Lower leg skin (tissue), 4 donors: ENCODE measurements around the gene SEC11C. TPM values are rescaled to one million over a fixed set of nuclear protein-coding genes. Genes with fewer than 3 reads are reported as not detected.
A peak's percentile ranks its signal among the peaks of the same experiment; 100 is the strongest.

Experiments
- DNase-seq, 2 donors: peaks; one replicate each; pipeline ENCODE4 v3.0.0-alpha.2; 2019; ENCODE audit warnings: low spot score in 2 of 2
- H3K4me3 ChIP-seq: fragments of 200-600 bp; sonication (generic); 2 replicates; pipeline ENCODE4 v1.5.1; 2017; ENCODE audit warnings: mild to moderate bottlenecking, low read depth; ENCODE audit not compliant: poor library complexity, severe bottlenecking
- CTCF ChIP-seq, 3 donors: fragments of 450-650 bp; IDR thresholded peaks; one replicate each; pipeline ENCODE4 v1.5.1; 2016; ENCODE audit warnings: antibody characterized with exemption in 3 of 3, mild to moderate bottlenecking in 3 of 3, moderate library complexity in 2 of 3
- POLR2A ChIP-seq, 2 donors: fragments of 450-650 bp; IDR thresholded peaks; one replicate each; pipeline ENCODE4 v1.6.1; 2016 to 2017; ENCODE audit warnings: antibody characterized with exemption in 2 of 2, mild to moderate bottlenecking in 1 of 2, moderate library complexity in 1 of 2
- WGBS, 2 donors: methylation state at CpG; one replicate each; pipeline ENCODE4 v1.1.5; 2018; 5-methylcytosine and 5-hydroxymethylcytosine counted together
- intact Hi-C: fragments of 100-400 bp; cut with DNase I; formaldehyde crosslinking; loops from one replicate; pipeline ENCODE4 v1.15.0; 2023; ENCODE audit warnings: low total_unique reads
- total RNA-seq, 4 donors: library from RNA; depleted of rRNA; stranded (reverse); fragments of >200 nt; gene quantifications; one replicate each; pipeline ENCODE4 v1.1.0, GENCODE V29; 2016

Gene SEC11C
- total RNA-seq, 4 donors from 2014 or later = 19.5 to 46.9 (median 28.6) TPM

- H3K4me3 ChIP-seq = no peak overlapping the region
- no peak for DNase-seq
- TF ChIP-seq CTCF (IDR thresholded peaks at IDR 0.05) = no peak
- no peak for TF ChIP-seq POLR2A (IDR thresholded peaks at IDR 0.05)
- intact Hi-C loops = no loop called here
- 66 to 70% methylated on average over 6 of the region's 6 CpGs for WGBS, 2 donors
Measured at GRCh38 chr18:59127047-59127446, 12.6 kb upstream of the SEC11C start.

GRCh38 chr18:59129951-59130703 is 9.6 kb upstream of the SEC11C start:
- no peak for TF ChIP-seq POLR2A (IDR thresholded peaks at IDR 0.05)
- no peak for TF ChIP-seq CTCF (IDR thresholded peaks at IDR 0.05)
- DNase-seq = no peak
- intact Hi-C loops = no loop called here
- no peak overlapping the region for H3K4me3 ChIP-seq
- 72 to 85% methylated on average over 4 of the region's 4 CpGs for WGBS, 2 donors

- WGBS, 2 donors = 71 to 79% methylated on average over 5 of the region's 5 CpGs
- TF ChIP-seq CTCF (IDR thresholded peaks at IDR 0.05) (no peak), POLR2A (IDR thresholded peaks at IDR 0.05) (no peak)
- intact Hi-C loops = no loop called here
- H3K4me3 ChIP-seq = no peak overlapping the region
- no peak for DNase-seq
Measured at GRCh38 chr18:59132810-59133465, 6.7 kb upstream of the SEC11C start.

GRCh38 chr18:59139291-59139614 is 431 bp upstream of the SEC11C start:
- H3K4me3 ChIP-seq = peak overlapping the region; percentile 77
- 0% methylated on average over 15 of the region's 15 CpGs for WGBS, 2 donors
- peak; percentile 84 to 96 for DNase-seq
- intact Hi-C loops = no loop called here
- no peak for TF ChIP-seq CTCF (IDR thresholded peaks at IDR 0.05)

GRCh38 chr18:59140302-59140885 is 710 bp downstream of the SEC11C start:
- intact Hi-C loops = no loop called here
- DNase-seq = no peak
- TF ChIP-seq POLR2A (IDR thresholded peaks at IDR 0.05) (no peak), CTCF (IDR thresholded peaks at IDR 0.05) (no peak)
- 6 to 11% methylated on average over 16 of the region's 16 CpGs for WGBS, 2 donors
- H3K4me3 ChIP-seq = peak overlapping the region; percentile 77
